Right lobe of liver (tissue), 6 donors: ENCODE measurements around the gene GALR1. TPM values are rescaled to one million over a fixed set of nuclear protein-coding genes. Genes with fewer than 3 reads are reported as not detected.

Experiments used
- ATAC-seq, 4 donors: fragments of 200-7000 bp; cut with Tn5 transposase; one replicate each; pipeline ENCODE4 v1.9.1; 2020; ENCODE audit warnings: mild to moderate bottlenecking in 4 of 4, moderate library complexity in 4 of 4
- DNase-seq, 3 donors: peaks; one replicate each; pipeline ENCODE4 v3.0.0-alpha.2; 2020
- H3K27ac ChIP-seq, 3 donors: fragments of 200-600 bp; one replicate each; pipeline ENCODE4 v1.8.0; 2022
- H3K27me3 ChIP-seq, 2 donors: fragments of 200-600 bp; one replicate each; pipeline ENCODE4 v1.8.0; 2022
- H3K36me3 ChIP-seq, 4 donors: fragments of 200-600 bp; sonication (generic) in 1 of 4; one replicate each; pipeline versions ENCODE4 v1.5.1 to v1.8.0; 2017 to 2022; ENCODE audit warnings: control low read depth in 1 of 4
- H3K4me1 ChIP-seq, 4 donors: fragments of 200-600 bp; sonication (generic) in 1 of 4; one replicate each; pipeline versions ENCODE4 v1.5.1 to v1.8.0; 2017 to 2022; ENCODE audit warnings: control low read depth in 1 of 4
- H3K4me3 ChIP-seq, 3 donors: fragments of 200-600 bp; one replicate each; pipeline ENCODE4 v1.8.0; 2022
- H3K9me3 ChIP-seq, 4 donors: fragments of 200-600 bp; sonication (generic) in 1 of 4; one replicate each; pipeline versions ENCODE4 v1.5.1 to v1.8.0; 2017 to 2022; ENCODE audit warnings: control low read depth in 1 of 4
- CTCF ChIP-seq, 4 donors: fragments of 200-600 bp in 3 of 4; fragments of 450-650 bp in 1 of 4; IDR thresholded peaks; one replicate each; pipeline versions ENCODE4 v1.5.1 to v1.8.0; 2016 to 2022; ENCODE audit warnings: antibody characterized with exemption in 4 of 4, mild to moderate bottlenecking in 2 of 4
- POLR2A ChIP-seq: fragments of 450-650 bp; IDR thresholded peaks from one replicate; pipeline ENCODE4 v1.6.1; 2017; ENCODE audit warnings: antibody characterized with exemption, mild to moderate bottlenecking
- WGBS: methylation state at CpG from one replicate; pipeline ENCODE4 v1.1.6; 2018; ENCODE audit warnings: low coverage, low lambda C conversion rate; ENCODE audit not compliant: insufficient coverage; ENCODE audit errors: missing lambda C conversion rate; 5-methylcytosine and 5-hydroxymethylcytosine counted together
- intact Hi-C, 2 donors: fragments of 100-400 bp; cut with DNase I; formaldehyde crosslinking; loops; one replicate each; pipeline versions ENCODE4 v1.11.2 to v1.14.1; 2022
- total RNA-seq, 6 experiments: library from RNA; depleted of rRNA in 2 of 6; stranded (reverse); fragments of >200 nt in 2 of 6; fragmentation: NEBNext Ultra II Directional in 3 of 6; extraction: Animal tissue kit (Norgen Biotek cat#: 25700) in 3 of 6; gene quantifications; one replicate each; pipeline versions ENCODE4 v1.1.0 to v1.2.4, GENCODE V29; 2016 to 2023
- donor health status: DM: no; HTN: yes; CAD: no.
- donor health status: DM: no; HTN: no; CAD: no.
- donor health status: DM: no; HTN: no; CAD: no.
- donor health status: DM: no; HTN: yes; CAD: no.
- donor health status: DM: no; HTN: yes; CAD: no.

GALR1 gene
- total RNA-seq, 6 experiments from 2014 or later = 0.05 TPM; not detected in 5

DNA sequence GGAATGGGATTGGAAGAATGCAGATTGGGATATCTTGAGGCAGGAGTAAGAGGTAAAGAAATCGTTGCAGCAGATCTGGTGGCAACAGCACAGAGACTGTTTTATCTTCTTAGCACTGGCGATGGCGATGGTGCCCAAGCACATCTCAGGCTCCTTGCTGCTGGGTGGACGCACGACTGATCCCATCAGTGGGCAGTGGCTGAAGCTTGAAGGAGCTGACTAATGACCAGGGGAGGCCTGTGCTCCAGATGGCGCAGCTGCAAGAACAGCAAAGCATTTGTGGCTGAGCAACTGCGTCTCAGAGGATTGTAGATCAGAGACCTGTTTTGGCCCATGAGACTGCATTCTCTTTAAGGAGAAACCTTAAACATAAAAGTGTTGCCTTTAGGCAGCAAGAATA, 54.6 kb downstream of the GALR1 start:
- Histone ChIP-seq H3K36me3 (no peaks in the 10 kb centered on the region), H3K9me3 (no peaks in the 10 kb centered on the region), H3K27ac (no peak overlapping the region), H3K27me3 (no peaks in the 10 kb centered on the region), H3K4me1 (no peaks in the 10 kb centered on the region), H3K4me3 (no peak overlapping the region)
- 60% methylated on average over 5 of the region's 7 CpGs for WGBS
- intact Hi-C loops = no loop called here
- ATAC-seq = no peak
- DNase-seq = no peak
- TF ChIP-seq POLR2A = no peak
- no peak for TF ChIP-seq CTCF (IDR thresholded peaks at IDR 0.05)

DNA sequence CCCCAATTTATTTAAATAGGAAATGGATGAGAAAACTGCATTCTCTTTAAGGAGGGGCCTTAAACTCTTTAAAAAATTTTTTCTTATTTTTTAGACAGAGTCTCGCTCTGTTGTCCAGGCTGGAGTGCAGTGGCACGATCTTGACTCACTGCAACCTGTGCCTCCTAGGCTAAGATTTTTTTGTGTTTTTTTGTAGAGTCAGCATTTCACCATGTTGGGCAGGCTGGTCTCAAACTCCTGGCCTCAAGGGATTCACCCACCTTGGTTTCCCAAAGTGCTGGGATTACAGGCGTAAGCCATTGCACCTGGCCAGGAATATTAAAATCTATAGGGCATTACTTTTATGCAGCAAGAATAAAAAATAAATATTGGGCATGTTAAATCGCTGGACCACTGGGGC, 56.0 kb downstream of the GALR1 start:
- H3K4me1 ChIP-seq = no peaks in the 10 kb centered on the region
- no peaks in the 10 kb centered on the region for H3K9me3 ChIP-seq
- no peaks in the 10 kb centered on the region for H3K27me3 ChIP-seq
- no peak for ATAC-seq
- H3K36me3 ChIP-seq = no peaks in the 10 kb centered on the region
- H3K27ac ChIP-seq = no peak overlapping the region
- DNase-seq = no peak
- intact Hi-C loops = no loop called here
- WGBS = 83% methylated on average over 4 of the region's 4 CpGs
- H3K4me3 ChIP-seq = no peak overlapping the region
- TF ChIP-seq POLR2A = no peak
- TF ChIP-seq CTCF (IDR thresholded peaks at IDR 0.05) = no peak

DNA sequence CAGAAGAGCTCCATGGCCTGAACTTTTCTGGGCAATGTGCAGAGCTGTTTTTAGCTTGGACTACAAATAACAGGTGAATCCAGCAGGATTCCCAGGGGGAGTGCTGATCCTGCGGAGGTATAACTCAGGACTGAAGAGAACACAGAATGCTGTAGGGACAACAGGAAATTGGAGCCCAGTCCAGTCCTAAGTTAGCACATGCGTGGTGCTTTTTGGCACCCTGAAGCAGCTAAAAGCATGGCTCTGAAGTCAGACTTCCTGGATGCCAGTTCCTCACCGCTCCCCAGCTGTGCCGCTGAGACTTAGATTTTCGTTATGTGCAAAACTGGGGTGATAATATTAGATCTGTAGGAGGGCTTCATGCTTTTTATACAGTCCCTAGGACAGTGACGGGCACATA, 58.6 kb downstream of the GALR1 start:
- no peaks in the 10 kb centered on the region for H3K4me1 ChIP-seq
- H3K27ac ChIP-seq = no peak overlapping the region
- no peak overlapping the region for H3K4me3 ChIP-seq
- intact Hi-C loops = no loop called here
- no peaks in the 10 kb centered on the region for H3K27me3 ChIP-seq
- ATAC-seq = no peak
- no peaks in the 10 kb centered on the region for H3K9me3 ChIP-seq
- DNase-seq = no peak
- WGBS = 57% methylated on average over 4 of the region's 6 CpGs
- H3K36me3 ChIP-seq = no peaks in the 10 kb centered on the region
- no peak for TF ChIP-seq CTCF (IDR thresholded peaks at IDR 0.05)
- TF ChIP-seq POLR2A = no peak

DNA sequence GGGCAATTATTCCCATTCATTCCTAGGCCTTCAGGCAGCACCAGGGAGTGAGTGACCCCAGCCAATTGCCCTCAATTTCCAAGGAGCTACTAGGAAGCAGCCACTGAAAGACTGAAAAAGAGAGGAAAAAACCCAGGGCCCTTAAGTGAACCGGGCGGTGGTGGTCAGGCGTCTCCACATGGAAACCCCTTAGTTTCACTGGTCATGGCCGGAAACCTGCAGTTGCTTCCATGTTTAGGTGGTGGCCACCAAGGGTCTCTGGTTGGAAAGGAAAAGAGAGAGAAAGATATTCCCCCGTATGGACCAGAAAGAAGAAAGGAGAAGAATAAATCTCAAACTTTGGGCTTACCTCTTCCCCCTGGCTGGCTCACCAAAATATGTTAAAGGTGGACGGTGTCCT, 64.9 kb downstream of the GALR1 start:
- ATAC-seq = no peak
- Histone ChIP-seq H3K4me3 (no peak overlapping the region), H3K9me3 (no peaks in the 10 kb centered on the region), H3K36me3 (no peaks in the 10 kb centered on the region), H3K4me1 (no peaks in the 10 kb centered on the region), H3K27ac (no peak overlapping the region), H3K27me3 (no peaks in the 10 kb centered on the region)
- TF ChIP-seq CTCF (IDR thresholded peaks at IDR 0.05) = no peak
- TF ChIP-seq POLR2A = no peak
- 72% methylated on average over 5 of the region's 6 CpGs for WGBS
- intact Hi-C loops = no loop called here
- no peak for DNase-seq

DNA sequence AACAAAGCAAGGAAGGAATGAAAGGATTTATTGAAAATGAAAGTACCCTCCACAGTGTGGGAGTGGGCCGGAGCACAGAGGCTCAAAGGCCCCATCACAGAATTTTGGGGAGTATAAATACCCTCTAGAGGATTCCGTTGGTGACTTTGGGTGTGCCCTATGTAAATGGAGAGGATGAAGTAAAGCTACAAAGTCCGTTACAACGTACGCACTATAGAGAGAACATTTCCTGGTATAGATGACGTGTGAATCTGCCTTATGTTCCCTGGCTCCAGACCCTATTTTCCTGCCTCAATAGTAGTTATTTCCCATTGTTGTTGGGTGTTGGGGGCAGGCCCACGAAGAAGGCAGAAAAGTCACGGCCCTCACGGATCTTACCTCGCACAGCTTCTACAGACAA, 65.3 kb downstream of the GALR1 start:
- no peak for ATAC-seq
- intact Hi-C loops = no loop called here
- Histone ChIP-seq H3K27me3 (no peaks in the 10 kb centered on the region), H3K27ac (no peak overlapping the region), H3K9me3 (no peaks in the 10 kb centered on the region), H3K36me3 (no peaks in the 10 kb centered on the region), H3K4me1 (no peaks in the 10 kb centered on the region), H3K4me3 (no peak overlapping the region)
- no peak for TF ChIP-seq CTCF (IDR thresholded peaks at IDR 0.05)
- no peak for TF ChIP-seq POLR2A
- WGBS = 86% methylated on average over 10 of the region's 10 CpGs
- no peak for DNase-seq
